Pons (tissue), 1 donor: ENCODE results near the gene LRP5.
A peak's percentile ranks its signal among the peaks of the same experiment; 100 is the strongest.

Experiments used
- DNase-seq: peaks from one replicate; pipeline ENCODE4 v3.0.0-alpha.2; 2016; ENCODE audit warnings: low spot score

The LRP5 gene

GRCh38 chr11:68371171-68372041, 59.0 kb downstream of the LRP5 start:
- no peak for DNase-seq

- no peak for DNase-seq
Measured at GRCh38 chr11:68372114-68372513, 59.7 kb downstream of the LRP5 start.

GRCh38 chr11:68372625-68373024, 60.2 kb downstream of the LRP5 start:
- no peak for DNase-seq

GRCh38 chr11:68373189-68373814, 60.9 kb downstream of the LRP5 start:
- no peak for DNase-seq

GRCh38 chr11:68373815-68374501, 61.6 kb downstream of the LRP5 start:
- DNase-seq: peak; percentile 78

GRCh38 chr11:68374531-68374930, 62.1 kb downstream of the LRP5 start:
- DNase-seq: no peak

GRCh38 chr11:68375337-68375736, 62.9 kb downstream of the LRP5 start:
- DNase-seq: no peak

GRCh38 chr11:68375766-68376165, 63.4 kb downstream of the LRP5 start:
- DNase-seq: no peak

GRCh38 chr11:68377389-68377795, 65.0 kb downstream of the LRP5 start:
- DNase-seq: no peak

- no peak for DNase-seq
Measured at GRCh38 chr11:68379206-68379605, 66.8 kb downstream of the LRP5 start.

- no peak for DNase-seq
Measured at GRCh38 chr11:68380786-68381622, 68.6 kb downstream of the LRP5 start.

- no peak for DNase-seq
Measured at GRCh38 chr11:68381716-68382115, 69.3 kb downstream of the LRP5 start.

GRCh38 chr11:68382358-68382998, 70.1 kb downstream of the LRP5 start:
- DNase-seq: no peak

GRCh38 chr11:68383976-68384501, 71.6 kb downstream of the LRP5 start:
- peak; percentile 45 for DNase-seq

GRCh38 chr11:68384530-68385081, 72.2 kb downstream of the LRP5 start:
- DNase-seq: no peak

GRCh38 chr11:68385128-68385527, 72.7 kb downstream of the LRP5 start:
- no peak for DNase-seq

GRCh38 chr11:68386331-68386978, 74.1 kb downstream of the LRP5 start:
- DNase-seq: no peak

GRCh38 chr11:68387840-68388239, 75.4 kb downstream of the LRP5 start:
- DNase-seq: no peak

GRCh38 chr11:68388595-68389198, 76.3 kb downstream of the LRP5 start:
- no peak for DNase-seq

- no peak for DNase-seq
Measured at GRCh38 chr11:68390315-68390714, 77.9 kb downstream of the LRP5 start.
